Testis (tissue), 2 donors: ENCODE data around the gene PSMF1.

Experiments used
- CTCF ChIP-seq, 3 experiments: fragments of 450-650 bp in 2 of 3; fragments of 200-600 bp in 1 of 3; sonication (generic) in 1 of 3; IDR thresholded peaks; one replicate each; pipeline ENCODE4 v1.5.1; 2016 to 2019; ENCODE audit warnings: antibody characterized with exemption in 3 of 3, mild to moderate bottlenecking in 2 of 3, moderate library complexity in 1 of 3
- POLR2A ChIP-seq: fragments of 450-650 bp; IDR thresholded peaks from one replicate; pipeline ENCODE4 v1.6.1; 2017; ENCODE audit warnings: antibody characterized with exemption, mild to moderate bottlenecking, moderate library complexity

GRCh38 chr20:1121429-1121828, 3.0 kb downstream of the PSMF1 start:
- TF ChIP-seq CTCF (IDR thresholded peaks at IDR 0.05) (no peak), POLR2A (no peak)
